ENCODE measurements around the gene LRFN5. TPM values are rescaled to one million over a fixed set of nuclear protein-coding genes. Genes with fewer than 3 reads are reported as not detected.

LRFN5 gene
- total RNA-seq, 1 donor from 2014 or later = 13.3 TPM

- Mint-ChIP-seq H3K27me3 (ENCODE audit: unreplicated experiment) (no peaks in the 10 kb centered on the region), H3K27ac (ENCODE audit: unreplicated experiment) (no peak overlapping the region), H3K36me3 (ENCODE audit: low read depth, unreplicated experiment) (no peaks in the 10 kb centered on the region), H3K4me1 (ENCODE audit: unreplicated experiment) (peaks cover 8% of the 10 kb centered on the region), H3K9me3 (ENCODE audit: unreplicated experiment) (no peaks in the 10 kb centered on the region), H3K4me3 (ENCODE audit: unreplicated experiment) (no peak overlapping the region)
- DNase-seq (ENCODE audit: low spot score) = no peak
- no peak for TF ChIP-seq CTCF (IDR thresholded peaks at IDR 0.05; ENCODE audit: unreplicated experiment)
Measured at GRCh38 chr14:41785696-41786095, 179.0 kb downstream of the LRFN5 start.

GRCh38 chr14:41799817-41800216 lies 193.1 kb downstream of the LRFN5 start:
- H3K4me1 Mint-ChIP-seq (ENCODE audit: unreplicated experiment) = peaks cover 5% of the 10 kb centered on the region
- H3K27me3 Mint-ChIP-seq (ENCODE audit: unreplicated experiment) = peaks cover 2% of the 10 kb centered on the region

GRCh38 chr14:41805633-41806032 lies 199.0 kb downstream of the LRFN5 start:
- Mint-ChIP-seq H3K36me3 (ENCODE audit: low read depth, unreplicated experiment) (no peaks in the 10 kb centered on the region), H3K27me3 (ENCODE audit: unreplicated experiment) (no peaks in the 10 kb centered on the region), H3K4me3 (ENCODE audit: unreplicated experiment) (no peak overlapping the region), H3K9me3 (ENCODE audit: unreplicated experiment) (no peaks in the 10 kb centered on the region), H3K4me1 (ENCODE audit: unreplicated experiment) (no peaks in the 10 kb centered on the region), H3K27ac (ENCODE audit: unreplicated experiment) (no peak overlapping the region)
- no peak for DNase-seq (ENCODE audit: low spot score)
- TF ChIP-seq CTCF (IDR thresholded peaks at IDR 0.05; ENCODE audit: unreplicated experiment) = no peak

More at GRCh38 chr14:41799817-41800216, 193.1 kb downstream of the LRFN5 start:
- DNase-seq (ENCODE audit: low spot score) = no peak
- no peak overlapping the region for H3K4me3 Mint-ChIP-seq (ENCODE audit: unreplicated experiment)
- no peaks in the 10 kb centered on the region for H3K36me3 Mint-ChIP-seq (ENCODE audit: low read depth, unreplicated experiment)
- H3K27ac Mint-ChIP-seq (ENCODE audit: unreplicated experiment) = no peak overlapping the region
- no peaks in the 10 kb centered on the region for H3K9me3 Mint-ChIP-seq (ENCODE audit: unreplicated experiment)
- no peak for TF ChIP-seq CTCF (IDR thresholded peaks at IDR 0.05; ENCODE audit: unreplicated experiment)

GRCh38 chr14:41806366-41806975 lies 199.8 kb downstream of the LRFN5 start:
- Mint-ChIP-seq H3K9me3 (ENCODE audit: unreplicated experiment) (no peaks in the 10 kb centered on the region), H3K36me3 (ENCODE audit: low read depth, unreplicated experiment) (no peaks in the 10 kb centered on the region), H3K27me3 (ENCODE audit: unreplicated experiment) (no peaks in the 10 kb centered on the region), H3K4me1 (ENCODE audit: unreplicated experiment) (no peaks in the 10 kb centered on the region), H3K4me3 (ENCODE audit: unreplicated experiment) (no peak overlapping the region), H3K27ac (ENCODE audit: unreplicated experiment) (no peak overlapping the region)
- TF ChIP-seq CTCF (IDR thresholded peaks at IDR 0.05; ENCODE audit: unreplicated experiment) = no peak
- no peak for DNase-seq (ENCODE audit: low spot score)

- Mint-ChIP-seq H3K27me3 (ENCODE audit: unreplicated experiment) (no peaks in the 10 kb centered on the region), H3K36me3 (ENCODE audit: low read depth, unreplicated experiment) (no peaks in the 10 kb centered on the region)
Measured at GRCh38 chr14:41810362-41810761, 203.7 kb downstream of the LRFN5 start.

More at GRCh38 chr14:41810362-41810761, 203.7 kb downstream of the LRFN5 start:
- Mint-ChIP-seq H3K27ac (ENCODE audit: unreplicated experiment) (no peak overlapping the region), H3K4me3 (ENCODE audit: unreplicated experiment) (no peak overlapping the region), H3K9me3 (ENCODE audit: unreplicated experiment) (no peaks in the 10 kb centered on the region), H3K4me1 (ENCODE audit: unreplicated experiment) (no peaks in the 10 kb centered on the region)
- TF ChIP-seq CTCF (IDR thresholded peaks at IDR 0.05; ENCODE audit: unreplicated experiment) = no peak
- DNase-seq (ENCODE audit: low spot score) = no peak
